ENCODE data around the gene FKBP1A.

Gene FKBP1A

DNA sequence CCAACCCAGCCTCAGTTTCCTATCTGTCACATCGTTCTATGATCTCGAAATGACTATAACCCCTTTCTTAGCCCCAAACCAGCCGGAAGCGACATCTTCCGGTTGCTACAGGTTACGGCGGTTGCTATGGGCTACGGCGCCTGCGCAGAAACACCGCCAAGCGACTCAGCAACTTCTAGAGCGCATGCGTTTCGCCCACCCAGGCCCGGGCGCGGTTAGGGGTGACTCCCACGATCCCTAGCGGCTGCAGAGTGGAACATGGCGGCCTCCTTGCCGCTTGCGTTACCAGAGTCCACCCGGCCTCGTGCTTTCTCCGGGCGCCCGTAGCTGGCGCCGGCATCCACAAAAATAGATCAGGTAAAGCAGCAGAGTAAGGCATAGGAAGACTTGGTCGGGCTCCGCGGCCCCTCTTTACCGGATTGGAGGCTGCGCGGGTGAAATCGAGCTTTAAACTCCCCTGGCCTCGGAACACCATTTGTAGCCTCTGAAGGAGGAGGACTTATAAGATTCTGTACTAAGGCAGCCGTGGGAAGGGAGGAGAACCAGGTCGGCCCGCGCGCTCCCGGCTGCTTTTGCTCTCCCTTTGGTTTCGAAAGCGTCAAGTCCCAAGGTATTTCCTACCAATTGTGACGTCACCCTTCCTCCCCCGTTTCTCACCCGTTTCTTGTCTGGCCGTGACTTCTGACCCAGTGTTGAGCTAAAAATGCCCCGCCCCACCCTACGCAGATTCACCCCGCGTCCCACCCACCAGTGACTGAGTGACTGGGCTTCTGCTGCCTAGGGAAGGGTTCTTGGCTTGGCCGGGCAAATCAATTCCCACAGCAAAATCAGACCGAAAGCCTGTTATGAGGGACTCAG, 67.5 kb downstream of the FKBP1A start (continued):
- TF ChIP-seq ZNF391 (tag by site-specific recombination; IDR thresholded peaks at IDR 0.05; ENCODE audit: borderline replicate concordance, low read depth) (no peak), ZNF791 (tag by site-specific recombination; IDR thresholded peaks at IDR 0.05) (no peak), ZNF600 (tag by site-specific recombination; IDR thresholded peaks at IDR 0.05) (no peak; the same call in 1 of the 2 replicates), ZNF48 (tag by site-specific recombination; IDR thresholded peaks at IDR 0.05) (no peak), KLF7 (tag by site-specific recombination; IDR thresholded peaks at IDR 0.05; ENCODE audit: borderline replicate concordance) (peak; percentile 53; the same call in 1 of the 2 replicates), KLF10 (tag by site-specific recombination; IDR thresholded peaks at IDR 0.05) (no peak; the same call in 1 of the 2 replicates), ZNF26 (tag by site-specific recombination; IDR thresholded peaks at IDR 0.05) (no peak), ZNF558 (tag by site-specific recombination; IDR thresholded peaks at IDR 0.05) (0 out of 2 replicates have a peak, but pooled peaks have one; percentile 52), ZNF302 (tag by site-specific recombination; IDR thresholded peaks at IDR 0.05; ENCODE audit: low read depth) (no peak), REST (tag by site-specific recombination; IDR thresholded peaks at IDR 0.05) (no peak), ZNF530 (tag by site-specific recombination; IDR thresholded peaks at IDR 0.05; ENCODE audit: low read depth) (no peak), ZNF624 (tag by site-specific recombination; IDR thresholded peaks at IDR 0.05) (no peak), ZNF114 (tag by site-specific recombination; IDR thresholded peaks at IDR 0.05) (no peak), ZNF2 (tag by site-specific recombination; IDR thresholded peaks at IDR 0.05) (no peak; the same call in 1 of the 2 replicates), ZFP37 (tag by site-specific recombination; IDR thresholded peaks at IDR 0.05) (peak; percentile 21; the same call in 1 of the 2 replicates), ZNF138 (tag by site-specific recombination; IDR thresholded peaks at IDR 0.05; ENCODE audit: borderline replicate concordance) (no peak), ZNF433 (tag by site-specific recombination; IDR thresholded peaks at IDR 0.05; ENCODE audit: low read depth) (no peak), IKZF3 (tag by site-specific recombination; IDR thresholded peaks at IDR 0.05) (no peak), ZNF488 (tag by site-specific recombination; IDR thresholded peaks at IDR 0.05) (no peak), TRIM28 (IDR thresholded peaks at IDR 0.05; ENCODE audit: borderline replicate concordance, low read length) (no peak), ZEB2 (tag by site-specific recombination; IDR thresholded peaks at IDR 0.05) (no peak), ZNF223 (tag by site-specific recombination; IDR thresholded peaks at IDR 0.05) (no peak), ZNF555 (tag by site-specific recombination; conservative IDR thresholded peaks at IDR 0.05) (no peak), ZNF449 (tag by site-specific recombination; IDR thresholded peaks at IDR 0.05) (peak; percentile 52; the same call in 1 of the 2 replicates), ZBTB8A (tag by site-specific recombination; IDR thresholded peaks at IDR 0.05) (no peak), ZNF626 (tag by site-specific recombination; IDR thresholded peaks at IDR 0.05) (no peak), HOXA7 (CRISPR knock-in tag; IDR thresholded peaks at IDR 0.05; ENCODE audit: borderline replicate concordance) (no peak)
- TF ChIP-seq, protein P1, sequence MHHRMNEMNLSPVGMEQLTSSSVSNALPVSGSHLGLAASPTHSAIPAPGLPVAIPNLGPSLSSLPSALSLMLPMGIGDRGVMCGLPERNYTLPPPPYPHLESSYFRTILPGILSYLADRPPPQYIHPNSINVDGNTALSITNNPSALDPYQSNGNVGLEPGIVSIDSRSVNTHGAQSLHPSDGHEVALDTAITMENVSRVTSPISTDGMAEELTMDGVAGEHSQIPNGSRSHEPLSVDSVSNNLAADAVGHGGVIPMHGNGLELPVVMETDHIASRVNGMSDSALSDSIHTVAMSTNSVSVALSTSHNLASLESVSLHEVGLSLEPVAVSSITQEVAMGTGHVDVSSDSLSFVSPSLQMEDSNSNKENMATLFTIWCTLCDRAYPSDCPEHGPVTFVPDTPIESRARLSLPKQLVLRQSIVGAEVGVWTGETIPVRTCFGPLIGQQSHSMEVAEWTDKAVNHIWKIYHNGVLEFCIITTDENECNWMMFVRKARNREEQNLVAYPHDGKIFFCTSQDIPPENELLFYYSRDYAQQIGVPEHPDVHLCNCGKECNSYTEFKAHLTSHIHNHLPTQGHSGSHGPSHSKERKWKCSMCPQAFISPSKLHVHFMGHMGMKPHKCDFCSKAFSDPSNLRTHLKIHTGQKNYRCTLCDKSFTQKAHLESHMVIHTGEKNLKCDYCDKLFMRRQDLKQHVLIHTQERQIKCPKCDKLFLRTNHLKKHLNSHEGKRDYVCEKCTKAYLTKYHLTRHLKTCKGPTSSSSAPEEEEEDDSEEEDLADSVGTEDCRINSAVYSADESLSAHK (tag by site-specific recombination; IDR thresholded peaks at IDR 0.05) = no peak
- TF ChIP-seq, protein P2, sequence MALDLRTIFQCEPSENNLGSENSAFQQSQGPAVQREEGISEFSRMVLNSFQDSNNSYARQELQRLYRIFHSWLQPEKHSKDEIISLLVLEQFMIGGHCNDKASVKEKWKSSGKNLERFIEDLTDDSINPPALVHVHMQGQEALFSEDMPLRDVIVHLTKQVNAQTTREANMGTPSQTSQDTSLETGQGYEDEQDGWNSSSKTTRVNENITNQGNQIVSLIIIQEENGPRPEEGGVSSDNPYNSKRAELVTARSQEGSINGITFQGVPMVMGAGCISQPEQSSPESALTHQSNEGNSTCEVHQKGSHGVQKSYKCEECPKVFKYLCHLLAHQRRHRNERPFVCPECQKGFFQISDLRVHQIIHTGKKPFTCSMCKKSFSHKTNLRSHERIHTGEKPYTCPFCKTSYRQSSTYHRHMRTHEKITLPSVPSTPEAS (tag by site-specific recombination; IDR thresholded peaks at IDR 0.05) = no peak
